HUES48 (cell line): Measurements from ENCODE around the gene SOX18.
"Not testable (repeated sequence)": the region's sequence is repeated elsewhere in the genome, so short reads cannot be mapped to it uniquely, and the experiment has no call there.

ENCODE experiments used
- H3K27ac ChIP-seq: one replicate; pipeline ENCODE4 v1.7.0; 2013; ENCODE audit warnings: low read depth, low read length, inconsistent platforms
- H3K27me3 ChIP-seq: 2 replicates; pipeline ENCODE4 v1.6.1; 2013; ENCODE audit warnings: mild to moderate bottlenecking, low read length; ENCODE audit not compliant: control insufficient read depth, insufficient read depth
- H3K36me3 ChIP-seq: 2 replicates; pipeline ENCODE4 v1.6.1; 2013; ENCODE audit warnings: low read length; ENCODE audit not compliant: control insufficient read depth, insufficient read depth
- H3K4me1 ChIP-seq: 2 replicates; pipeline ENCODE4 v1.6.1; 2013; ENCODE audit warnings: mild to moderate bottlenecking, low read length; ENCODE audit not compliant: control insufficient read depth, insufficient read depth
- H3K4me3 ChIP-seq: 2 replicates; pipeline ENCODE4 v1.5.1; 2013; ENCODE audit warnings: mild to moderate bottlenecking, low read depth, low read length
- H3K9ac ChIP-seq: 2 replicates; pipeline ENCODE4 v1.6.1; 2013; ENCODE audit warnings: mild to moderate bottlenecking, low read depth, low read length, moderate library complexity
- H3K9me3 ChIP-seq: 2 replicates; pipeline ENCODE4 v1.6.1; 2013; ENCODE audit warnings: low read length; ENCODE audit not compliant: control insufficient read depth, insufficient read depth

Gene SOX18

DNA sequence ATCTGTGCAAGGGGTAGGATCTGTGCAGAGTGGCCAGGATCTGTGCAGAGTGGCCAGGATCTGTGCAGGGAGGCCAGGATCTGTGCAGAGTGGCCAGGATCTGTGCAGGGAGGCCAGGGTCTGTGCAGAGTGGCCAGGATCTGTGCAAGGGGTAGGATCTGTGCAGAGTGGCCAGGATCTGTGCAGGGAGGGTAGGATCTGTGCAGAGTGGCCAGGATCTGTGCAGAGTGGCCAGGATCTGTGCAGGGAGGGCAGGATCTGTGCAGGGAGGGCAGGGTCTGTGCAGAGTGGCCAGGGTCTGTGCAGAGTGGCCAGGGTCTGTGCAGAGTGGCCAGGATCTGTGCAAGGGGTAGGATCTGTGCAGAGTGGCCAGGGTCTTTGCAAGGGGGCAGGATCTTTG, 39.1 kb upstream of the SOX18 start:
- H3K27ac ChIP-seq, H3K36me3 ChIP-seq, H3K4me3 ChIP-seq, H3K9me3 ChIP-seq, H3K9ac ChIP-seq: not testable (repeated sequence)
- peaks cover 32% of the 10 kb centered on the region for H3K27me3 ChIP-seq
- H3K4me1 ChIP-seq = peaks cover 11% of the 10 kb centered on the region; the same call in 1 of the 2 replicates

DNA sequence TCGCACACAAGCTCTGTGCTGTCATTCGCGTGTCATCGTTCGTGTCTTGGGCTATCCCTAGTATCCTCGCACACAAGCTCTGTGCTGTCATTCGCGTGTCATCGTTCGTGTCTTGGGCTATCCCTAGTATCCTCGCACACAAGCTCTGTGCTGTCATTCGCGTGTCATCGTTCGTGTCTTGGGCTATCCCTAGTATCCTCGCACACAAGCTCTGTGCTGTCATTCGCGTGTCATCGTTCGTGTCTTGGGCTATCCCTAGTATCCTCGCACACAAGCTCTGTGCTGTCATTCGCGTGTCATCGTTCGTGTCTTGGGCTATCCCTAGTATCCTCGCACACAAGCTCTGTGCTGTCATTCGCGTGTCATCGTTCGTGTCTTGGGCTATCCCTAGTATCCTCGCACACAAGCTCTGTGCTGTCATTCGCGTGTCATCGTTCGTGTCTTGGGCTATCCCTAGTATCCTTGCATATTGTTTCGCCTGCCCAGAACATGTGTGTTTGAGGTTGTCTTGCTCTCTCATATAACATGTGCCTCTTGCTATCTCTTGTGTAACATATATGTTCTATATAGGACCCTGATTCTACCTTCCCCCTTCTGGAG, 37.9 kb upstream of the SOX18 start:
- not testable (repeated sequence) for H3K27ac ChIP-seq, H3K4me3 ChIP-seq, H3K9ac ChIP-seq, H3K36me3 ChIP-seq, H3K9me3 ChIP-seq
- Histone ChIP-seq H3K4me1 (peaks cover 18% of the 10 kb centered on the region), H3K27me3 (peaks cover 42% of the 10 kb centered on the region)

DNA sequence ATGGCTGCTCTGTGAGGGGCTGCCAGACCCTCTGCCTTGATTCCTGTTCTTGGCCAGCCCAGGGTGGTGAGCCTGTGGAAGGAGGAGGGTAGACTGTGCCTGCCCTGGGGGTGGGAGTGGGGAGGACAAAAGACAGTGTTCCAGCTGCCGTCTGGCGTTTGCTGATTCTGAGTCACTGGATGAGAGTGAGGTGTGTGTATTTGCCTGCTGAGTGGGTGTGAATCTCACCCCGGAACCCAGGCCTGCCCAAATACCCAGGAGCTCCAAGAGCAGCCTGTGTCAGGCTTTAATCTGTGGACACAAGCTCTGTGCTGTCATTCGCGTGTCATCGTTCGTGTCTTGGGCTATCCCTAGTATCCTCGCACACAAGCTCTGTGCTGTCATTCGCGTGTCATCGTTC, 37.4 kb upstream of the SOX18 start:
- H3K27ac ChIP-seq = no peak overlapping the region
- H3K4me3 ChIP-seq = no peak overlapping the region
- H3K27me3 ChIP-seq = peaks cover 46% of the 10 kb centered on the region
- H3K36me3 ChIP-seq = no peaks in the 10 kb centered on the region
- H3K4me1 ChIP-seq = peaks cover 18% of the 10 kb centered on the region
- H3K9me3 ChIP-seq = no peaks in the 10 kb centered on the region
- H3K9ac ChIP-seq = no peak overlapping the region

DNA sequence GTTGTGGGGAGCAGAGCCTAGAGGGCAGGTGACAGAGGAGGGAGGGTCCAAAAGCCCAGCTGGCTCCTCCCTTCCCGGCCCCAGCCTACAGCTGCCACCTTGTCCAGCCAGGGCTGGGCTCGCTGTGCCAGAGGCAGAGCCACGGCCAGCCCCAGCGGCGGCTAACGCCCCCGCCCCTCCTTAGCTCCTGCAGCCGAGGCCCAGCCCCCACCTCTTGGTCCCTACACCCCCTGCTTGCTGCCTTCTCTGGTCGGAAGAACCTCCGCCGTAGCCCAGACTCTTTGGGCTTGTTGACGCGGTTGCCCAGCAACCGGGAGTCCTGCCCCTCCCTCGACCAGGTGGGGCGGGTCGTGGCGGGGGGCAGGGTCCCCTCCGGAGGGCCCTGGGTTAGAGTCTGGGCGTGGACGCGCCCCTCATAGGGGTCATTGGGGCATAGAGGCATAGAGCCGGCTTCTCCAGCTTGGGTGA, 35.3 kb upstream of the SOX18 start:
- H3K9ac ChIP-seq = no peak overlapping the region
- H3K9me3 ChIP-seq = no peaks in the 10 kb centered on the region
- H3K4me1 ChIP-seq = peaks cover 21% of the 10 kb centered on the region
- peaks cover 62% of the 10 kb centered on the region for H3K27me3 ChIP-seq
- H3K4me3 ChIP-seq = peak overlapping the region; percentile 70
- H3K27ac ChIP-seq = no peak overlapping the region
- H3K36me3 ChIP-seq = no peaks in the 10 kb centered on the region

DNA sequence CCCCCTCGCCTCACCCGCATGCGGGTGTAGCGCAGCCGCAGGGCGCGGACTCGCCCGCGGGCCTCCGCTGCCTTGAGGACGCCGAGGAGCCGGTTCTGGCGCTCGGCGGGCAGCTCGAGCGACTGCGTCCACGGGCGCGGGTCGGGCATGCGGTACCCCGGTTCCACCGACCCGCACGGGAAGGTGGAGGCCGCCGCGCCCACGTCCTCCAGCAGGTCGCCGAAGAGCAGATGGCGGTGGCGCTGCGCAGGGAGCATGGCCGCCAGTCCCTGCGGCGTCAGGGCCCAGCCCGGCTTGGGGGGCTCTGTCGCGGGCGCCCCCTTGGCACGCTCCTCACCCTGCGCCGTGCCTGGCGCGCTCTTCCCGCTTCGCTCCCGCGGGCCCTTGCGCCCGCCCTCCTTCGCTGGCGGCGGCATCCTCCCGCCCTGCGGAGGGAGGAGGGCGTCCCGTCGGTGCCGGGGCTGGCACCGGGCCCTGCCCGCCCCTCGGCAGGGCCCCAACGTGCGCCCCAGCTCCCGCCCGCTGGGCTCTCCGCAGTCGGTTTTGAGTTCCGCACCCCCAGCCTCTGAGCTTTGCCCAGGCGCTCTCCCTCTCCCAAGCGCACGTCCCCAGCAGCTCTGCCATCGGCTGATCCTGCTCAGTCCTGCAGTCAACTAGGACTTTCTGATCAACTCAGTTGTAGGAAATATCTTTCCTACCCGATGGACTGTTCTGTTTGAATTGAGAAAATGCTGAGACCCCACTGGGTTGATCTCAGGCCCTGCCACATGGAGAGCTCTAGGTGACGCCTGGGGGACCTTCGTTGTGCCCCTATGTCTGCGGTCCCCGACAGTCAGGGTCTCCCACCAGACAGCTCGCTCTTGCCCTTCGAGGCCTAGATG, 34.6 kb upstream of the SOX18 start, which contains the start of gene LKAAEAR1:
Gene LKAAEAR1, minus strand, starts transcription at position 595 of the 881 bp plus-strand sequence. Its CDS starts 179 bp downstream, at position 416.
- Histone ChIP-seq H3K4me1 (peaks cover 21% of the 10 kb centered on the region), H3K27me3 (peaks cover 62% of the 10 kb centered on the region), H3K27ac (no peak within 1 kb of the TSS), H3K36me3 (no peaks in the 10 kb centered on the region), H3K9ac (no peak within 1 kb of the TSS), H3K9me3 (no peaks in the 10 kb centered on the region), H3K4me3 (peak within 1 kb of the TSS; percentile 70)

DNA sequence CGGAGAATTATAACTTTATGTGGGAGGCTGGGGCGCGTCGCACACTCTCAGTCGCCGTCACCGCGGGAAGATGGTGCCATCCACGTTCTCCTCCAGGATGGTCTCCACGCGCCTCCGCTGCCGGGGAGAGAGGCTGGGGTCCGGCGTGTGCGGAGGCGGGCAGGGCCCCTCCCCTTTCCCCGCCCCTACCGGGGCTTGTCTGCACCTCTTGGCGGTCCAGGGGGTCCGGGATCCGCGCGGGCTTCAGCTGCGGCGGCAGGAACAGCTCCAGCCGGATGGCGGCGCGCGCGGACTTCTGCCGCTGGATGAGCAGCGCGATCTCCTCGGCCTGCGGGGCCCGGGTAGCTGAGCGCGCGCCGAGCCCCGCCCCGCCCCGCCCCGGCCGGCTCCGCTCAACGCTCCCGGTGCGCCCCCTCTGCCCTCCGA, 34.0 kb upstream of the SOX18 start:
- H3K36me3 ChIP-seq = no peaks in the 10 kb centered on the region
- H3K9me3 ChIP-seq = no peaks in the 10 kb centered on the region
- H3K4me3 ChIP-seq = peak overlapping the region; percentile 70
- H3K9ac ChIP-seq = no peak overlapping the region
- peaks cover 62% of the 10 kb centered on the region for H3K27me3 ChIP-seq
- H3K27ac ChIP-seq = no peak overlapping the region
- H3K4me1 ChIP-seq = peaks cover 24% of the 10 kb centered on the region

DNA sequence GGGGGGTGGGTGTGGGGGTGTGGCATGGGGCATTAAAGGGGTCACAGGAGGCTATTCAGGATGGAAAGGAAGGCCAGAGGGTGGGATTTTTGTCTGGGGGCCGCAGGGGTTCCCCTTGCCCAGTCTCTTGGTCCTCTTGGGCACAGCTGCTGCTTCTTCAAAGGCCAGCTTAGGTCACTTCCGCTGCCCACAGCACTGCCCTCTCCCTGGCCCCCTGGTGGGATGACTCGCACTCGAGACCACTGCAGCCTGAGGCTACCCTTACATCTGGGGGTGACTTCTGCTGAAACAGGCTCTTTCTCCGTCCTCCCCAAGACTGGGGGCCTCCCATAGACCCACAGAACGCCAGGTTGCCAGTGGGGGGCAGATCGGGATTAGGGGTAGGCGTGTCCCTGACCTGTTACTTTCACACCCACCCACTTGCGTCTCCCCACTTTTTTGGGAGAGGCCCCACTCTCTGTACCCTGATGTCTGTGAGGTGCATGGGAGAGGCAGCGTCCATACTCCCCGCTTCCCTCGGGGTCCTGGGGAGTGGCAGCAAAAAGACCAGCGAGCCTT, 33.5 kb upstream of the SOX18 start:
- H3K4me1 ChIP-seq = peaks cover 24% of the 10 kb centered on the region
- H3K9ac ChIP-seq = no peak overlapping the region
- H3K27me3 ChIP-seq = peaks cover 62% of the 10 kb centered on the region
- no peaks in the 10 kb centered on the region for H3K36me3 ChIP-seq
- H3K4me3 ChIP-seq = peak overlapping the region; percentile 70
- H3K27ac ChIP-seq = no peak overlapping the region
- H3K9me3 ChIP-seq = no peaks in the 10 kb centered on the region

DNA sequence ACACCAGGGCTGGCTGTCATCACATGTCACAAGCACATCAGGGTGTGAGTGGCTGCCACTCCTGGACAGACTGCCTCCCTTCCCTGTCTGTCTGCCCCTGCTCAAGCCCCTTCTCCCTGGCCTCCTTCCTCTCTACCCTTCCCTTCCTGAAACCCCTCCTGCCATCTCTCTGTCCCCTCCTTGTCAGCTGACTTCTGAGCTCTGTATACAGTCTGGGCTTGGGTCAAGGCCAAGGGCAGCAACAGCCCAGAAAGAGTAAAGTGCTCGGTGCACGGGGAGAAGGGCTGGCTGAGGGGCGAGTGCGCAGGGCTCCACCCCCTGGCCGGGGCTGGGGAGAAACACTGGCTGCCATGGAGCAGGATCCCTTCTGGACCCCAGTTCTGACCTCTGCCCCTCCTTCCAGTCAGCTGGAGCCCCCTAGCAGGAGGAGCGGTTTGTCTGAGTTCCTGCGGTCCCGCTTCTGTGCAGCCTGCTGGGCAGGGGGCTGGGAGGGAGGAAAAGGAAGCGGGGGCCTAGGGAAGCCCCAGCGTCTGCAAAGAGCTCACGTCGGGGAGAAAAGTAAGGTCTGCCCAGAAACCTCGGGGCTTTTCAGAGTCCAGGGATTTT, 32.8 kb upstream of the SOX18 start:
- Histone ChIP-seq H3K27me3 (peaks cover 62% of the 10 kb centered on the region), H3K4me3 (no peak overlapping the region), H3K27ac (no peak overlapping the region), H3K9ac (no peak overlapping the region), H3K36me3 (no peaks in the 10 kb centered on the region), H3K4me1 (peaks cover 24% of the 10 kb centered on the region), H3K9me3 (no peaks in the 10 kb centered on the region)

DNA sequence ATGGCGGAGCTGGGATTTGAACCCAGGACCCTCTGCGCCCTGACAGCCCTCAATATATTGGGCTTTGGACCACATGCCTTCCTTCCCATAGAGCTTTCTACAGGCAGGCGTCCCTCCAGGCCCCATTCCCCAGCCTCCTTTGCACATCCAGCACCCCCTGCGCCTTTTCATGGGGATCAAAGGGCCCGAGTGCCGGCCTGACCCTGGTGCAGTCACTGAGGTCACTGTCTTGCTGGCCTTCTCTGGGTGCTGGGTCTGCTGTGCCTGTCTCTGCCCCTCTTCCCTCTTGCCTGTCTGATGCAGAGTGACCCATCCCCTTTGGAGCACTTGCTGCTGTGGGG, 32.2 kb upstream of the SOX18 start:
- H3K4me3 ChIP-seq = no peak overlapping the region
- peaks cover 24% of the 10 kb centered on the region for H3K4me1 ChIP-seq
- no peaks in the 10 kb centered on the region for H3K9me3 ChIP-seq
- no peak overlapping the region for H3K27ac ChIP-seq
- peaks cover 62% of the 10 kb centered on the region for H3K27me3 ChIP-seq
- no peaks in the 10 kb centered on the region for H3K36me3 ChIP-seq
- no peak overlapping the region for H3K9ac ChIP-seq

DNA sequence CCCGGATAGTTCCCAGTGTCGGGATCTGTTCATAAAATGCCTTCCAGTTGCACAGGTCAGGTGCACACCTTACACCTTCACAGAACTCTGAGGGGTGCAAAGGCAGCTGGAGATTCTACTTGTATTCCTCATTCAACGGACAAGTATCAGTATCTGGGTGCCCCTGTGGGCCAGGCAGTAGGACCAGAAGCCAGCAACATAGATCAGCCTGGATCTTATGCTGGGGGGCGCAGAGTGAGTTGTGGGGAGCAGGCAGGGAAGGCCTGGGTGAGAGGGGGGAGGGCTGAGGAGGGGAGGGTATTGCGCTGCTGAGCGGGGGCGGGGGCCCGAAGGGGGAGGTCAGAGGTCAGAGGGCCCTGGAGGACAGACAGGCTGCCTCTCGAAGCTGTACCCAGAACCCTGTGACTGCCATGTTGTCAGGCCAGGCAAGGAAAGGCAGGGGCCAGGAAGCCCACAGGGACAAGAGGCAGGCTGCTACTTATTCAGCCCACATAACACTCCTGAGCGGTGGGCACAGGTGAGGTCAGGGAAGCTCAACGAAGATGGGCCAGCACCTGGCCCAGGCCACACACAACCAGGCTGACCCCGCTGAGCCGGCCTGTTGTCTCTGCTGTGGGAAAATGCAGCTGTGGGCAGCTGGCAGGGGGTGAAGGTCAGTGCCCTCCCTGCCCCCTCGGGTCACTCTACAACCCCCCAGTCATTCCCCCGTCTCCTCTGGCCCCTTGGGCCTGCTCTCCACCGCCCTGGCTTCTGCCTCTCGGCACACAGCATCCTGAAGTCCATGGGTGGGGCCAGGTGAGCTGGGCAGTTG, 31.6 kb upstream of the SOX18 start:
- peak overlapping the region; percentile 82; the same call in 1 of the 2 replicates for H3K4me3 ChIP-seq

More for the DNA sequence above, 31.6 kb upstream of the SOX18 start:
- H3K36me3 ChIP-seq = no peaks in the 10 kb centered on the region
- no peak overlapping the region for H3K27ac ChIP-seq
- peaks cover 57% of the 10 kb centered on the region for H3K27me3 ChIP-seq
- H3K4me1 ChIP-seq = peaks cover 24% of the 10 kb centered on the region
- no peak overlapping the region for H3K9ac ChIP-seq
- no peaks in the 10 kb centered on the region for H3K9me3 ChIP-seq
